Body of pancreas (tissue), 4 donors: ENCODE measurements around the gene NEB. TPM values are rescaled to one million over a fixed set of nuclear protein-coding genes. Genes with fewer than 3 reads are reported as not detected.

Experiments
- ATAC-seq: fragments of 150-250 bp; one replicate; pipeline ENCODE4 v1.9.1; 2016
- DNase-seq, 4 donors: peaks; one replicate each; pipeline ENCODE4 v3.0.0-alpha.2; 2019
- H3K27ac ChIP-seq, 4 donors: fragments of 200-600 bp; sonication (generic); 1 replicate in 3 of 4; 2 replicates in 1 of 4; pipeline versions ENCODE4 v1.5.1 to v1.6.1; 2016 to 2019; ENCODE audit warnings: mild to moderate bottlenecking in 1 of 4, mixed read lengths in 1 of 4, moderate library complexity in 1 of 4
- H3K27me3 ChIP-seq, 2 donors: fragments of 200-600 bp; sonication (generic); one replicate each; pipeline ENCODE4 v1.6.0; 2016; ENCODE audit warnings: mild to moderate bottlenecking in 1 of 2
- H3K36me3 ChIP-seq, 2 donors: fragments of 200-600 bp; sonication (generic); replicated peaks in 1 of 2; 2 replicates each; pipeline ENCODE4 v1.5.1; 2016; ENCODE audit warnings: low read depth in 2 of 2; ENCODE audit not compliant: insufficient read depth in 1 of 2
- H3K4me1 ChIP-seq: fragments of 200-600 bp; sonication (generic); one replicate; pipeline ENCODE4 v1.6.0; 2016
- H3K4me3 ChIP-seq, 2 donors: fragments of 200-600 bp; sonication (generic); 1 replicate in 1 of 2; 2 replicates in 1 of 2; pipeline ENCODE4 v1.5.1; 2016 to 2019
- H3K9me3 ChIP-seq, 3 donors: fragments of 200-600 bp; sonication (generic); 1 replicate in 2 of 3; 2 replicates in 1 of 3; pipeline ENCODE4 v1.5.1; 2016
- POLR2A ChIP-seq, 3 donors: fragments of 450-650 bp; IDR thresholded peaks; one replicate each; pipeline ENCODE4 v1.6.1; 2016; ENCODE audit warnings: antibody characterized with exemption in 3 of 3, mild to moderate bottlenecking in 2 of 3
- WGBS, 2 donors: methylation state at CpG; one replicate each; pipeline ENCODE4 v1.1.5; 2017; 5-methylcytosine and 5-hydroxymethylcytosine counted together
- intact Hi-C: fragments of 100-400 bp; cut with DNase I; formaldehyde crosslinking; loops from one replicate; pipeline ENCODE4 v1.15.1; 2023
- total RNA-seq, 2 donors: library from RNA; depleted of rRNA; stranded (reverse); fragments of >200 nt; gene quantifications; one replicate each; pipeline ENCODE4 v1.1.0, GENCODE V29; 2016
- TF ChIP-seq, protein P1 (sequence below), 7 experiments: fragments of 450-650 bp in 4 of 7; fragments of 200-600 bp in 3 of 7; sonication (generic) in 3 of 7; IDR thresholded peaks; one replicate each; pipeline ENCODE4 v1.5.1; 2016 to 2019; ENCODE audit warnings: antibody characterized with exemption in 7 of 7

The NEB gene
- total RNA-seq, 2 donors from 2014 or later = 2.3 to 3.9 TPM

DNA sequence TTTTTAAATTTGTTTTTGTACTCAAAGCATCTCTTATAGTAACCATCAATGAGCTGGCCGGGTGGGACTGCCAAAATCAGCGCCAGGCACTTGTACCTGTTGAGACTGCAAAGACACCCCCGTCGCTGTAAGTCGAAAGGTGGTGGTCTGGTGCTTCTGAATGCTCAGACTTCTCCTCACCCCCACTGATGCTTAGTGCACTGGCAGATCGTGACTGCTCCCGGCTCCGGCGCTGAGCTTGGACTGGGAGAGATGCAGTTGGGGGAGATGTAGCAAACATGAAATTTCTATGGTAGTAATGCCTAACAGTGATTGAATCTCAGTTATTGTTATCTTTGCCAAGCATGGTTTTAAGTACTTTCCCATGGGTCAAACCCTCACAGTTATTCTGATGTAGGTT lies 244.0 kb downstream of the NEB start:
- 98% methylated on average over 9 of the region's 9 CpGs for WGBS, 2 donors
- H3K4me1 ChIP-seq = no peaks in the 10 kb centered on the region
- no peaks in the 10 kb centered on the region for H3K27me3 ChIP-seq
- no peak overlapping the region for H3K4me3 ChIP-seq
- intact Hi-C loops = no loop called here
- DNase-seq (no peak), ATAC-seq (no peak)
- no peak overlapping the region for H3K27ac ChIP-seq
- H3K9me3 ChIP-seq = no peaks in the 10 kb centered on the region
- no peaks in the 10 kb centered on the region for H3K36me3 ChIP-seq
- TF ChIP-seq, protein P1, sequence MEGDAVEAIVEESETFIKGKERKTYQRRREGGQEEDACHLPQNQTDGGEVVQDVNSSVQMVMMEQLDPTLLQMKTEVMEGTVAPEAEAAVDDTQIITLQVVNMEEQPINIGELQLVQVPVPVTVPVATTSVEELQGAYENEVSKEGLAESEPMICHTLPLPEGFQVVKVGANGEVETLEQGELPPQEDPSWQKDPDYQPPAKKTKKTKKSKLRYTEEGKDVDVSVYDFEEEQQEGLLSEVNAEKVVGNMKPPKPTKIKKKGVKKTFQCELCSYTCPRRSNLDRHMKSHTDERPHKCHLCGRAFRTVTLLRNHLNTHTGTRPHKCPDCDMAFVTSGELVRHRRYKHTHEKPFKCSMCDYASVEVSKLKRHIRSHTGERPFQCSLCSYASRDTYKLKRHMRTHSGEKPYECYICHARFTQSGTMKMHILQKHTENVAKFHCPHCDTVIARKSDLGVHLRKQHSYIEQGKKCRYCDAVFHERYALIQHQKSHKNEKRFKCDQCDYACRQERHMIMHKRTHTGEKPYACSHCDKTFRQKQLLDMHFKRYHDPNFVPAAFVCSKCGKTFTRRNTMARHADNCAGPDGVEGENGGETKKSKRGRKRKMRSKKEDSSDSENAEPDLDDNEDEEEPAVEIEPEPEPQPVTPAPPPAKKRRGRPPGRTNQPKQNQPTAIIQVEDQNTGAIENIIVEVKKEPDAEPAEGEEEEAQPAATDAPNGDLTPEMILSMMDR (IDR thresholded peaks at IDR 0.05) = no peak
- TF ChIP-seq POLR2A (IDR thresholded peaks at IDR 0.05) = no peak

DNA sequence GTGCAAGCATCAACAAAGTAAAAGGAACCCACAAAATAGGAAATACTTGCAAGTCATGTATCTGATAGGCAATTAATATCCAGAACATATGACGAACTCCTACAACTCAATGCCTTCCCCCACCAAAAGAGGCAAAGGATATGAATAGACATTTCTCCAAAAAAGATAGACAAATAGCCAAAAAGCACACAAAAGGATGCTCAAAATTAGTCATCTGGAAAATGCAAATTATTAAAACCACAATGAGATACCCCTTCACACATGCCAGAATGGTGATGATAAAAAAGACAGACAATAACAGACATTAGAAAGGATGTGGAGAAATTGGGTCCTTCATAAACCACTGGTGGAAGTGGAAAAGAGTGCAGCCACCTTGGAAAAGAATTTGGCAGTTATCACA lies 248.2 kb downstream of the NEB start:
- no peaks in the 10 kb centered on the region for H3K4me1 ChIP-seq
- WGBS, 2 donors = 96% methylated on average over 1 of the region's 1 CpG
- no peaks in the 10 kb centered on the region for H3K27me3 ChIP-seq
- DNase-seq (no peak), ATAC-seq (no peak)
- intact Hi-C loops = no loop called here
- no peak overlapping the region for H3K4me3 ChIP-seq
- H3K36me3 ChIP-seq = peaks cover 0 to under 1% of the 10 kb centered on the region in 2 donors
- no peak for TF ChIP-seq POLR2A (IDR thresholded peaks at IDR 0.05)
- TF ChIP-seq, protein P1 (IDR thresholded peaks at IDR 0.05) = no peak
- no peak overlapping the region for H3K27ac ChIP-seq
- no peaks in the 10 kb centered on the region for H3K9me3 ChIP-seq

DNA sequence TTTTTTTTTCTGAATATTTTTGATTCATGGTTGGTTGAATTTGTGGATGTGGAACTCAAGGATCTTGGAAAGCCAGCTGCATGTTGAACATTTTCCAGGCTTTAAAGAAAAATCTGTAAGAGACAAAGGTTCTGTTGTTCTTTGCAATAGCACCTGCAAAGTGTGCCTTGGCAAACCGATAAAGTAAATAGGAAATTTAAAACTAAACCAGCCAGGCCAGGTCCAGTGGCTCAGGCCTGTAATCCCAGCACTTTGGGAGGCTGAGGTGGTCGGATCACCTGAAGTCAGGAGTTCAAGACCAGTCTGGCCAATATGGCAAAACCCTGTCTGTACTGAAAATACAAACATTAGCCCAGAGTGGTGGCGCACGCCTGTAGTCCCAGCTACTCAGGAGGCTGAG lies 250.2 kb downstream of the NEB start:
- no peak overlapping the region for H3K4me3 ChIP-seq
- intact Hi-C loops = no loop called here
- DNase-seq (peak in 2 of 4 donors; percentile 8 to 12), ATAC-seq (no peak)
- no peaks in the 10 kb centered on the region for H3K27me3 ChIP-seq
- peaks cover 0 to 2% of the 10 kb centered on the region in 2 donors for H3K36me3 ChIP-seq
- no peaks in the 10 kb centered on the region for H3K9me3 ChIP-seq
- no peaks in the 10 kb centered on the region for H3K4me1 ChIP-seq
- TF ChIP-seq POLR2A (IDR thresholded peaks at IDR 0.05) = no peak
- TF ChIP-seq, protein P1 (IDR thresholded peaks at IDR 0.05) = no peak
- no peak overlapping the region for H3K27ac ChIP-seq
- WGBS, 2 donors = 66 to 70% methylated on average over 4 of the region's 4 CpGs

DNA sequence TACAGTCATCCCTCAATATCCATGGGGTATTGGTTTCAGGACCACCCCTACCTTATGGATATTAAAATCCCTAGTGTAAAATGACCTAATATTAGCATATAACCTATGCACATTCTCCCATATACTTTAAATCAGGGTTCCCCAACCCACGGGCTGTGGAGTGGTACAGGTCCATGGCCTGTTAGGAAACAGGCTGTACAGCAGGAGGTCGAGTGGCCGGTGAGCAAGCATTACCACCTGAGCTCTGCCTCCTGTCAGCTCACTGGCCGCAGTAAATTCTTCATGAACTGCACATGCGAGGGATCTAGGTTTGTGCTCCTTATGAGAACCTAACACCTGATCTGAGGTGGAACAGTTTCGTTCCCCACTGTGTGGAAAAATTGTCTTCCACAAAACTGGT lies 250.7 kb downstream of the NEB start:
- ATAC-seq (no peak), DNase-seq (no peak)
- H3K4me3 ChIP-seq = no peak overlapping the region
- intact Hi-C loops = no loop called here
- H3K4me1 ChIP-seq = no peaks in the 10 kb centered on the region
- no peak overlapping the region for H3K27ac ChIP-seq
- H3K36me3 ChIP-seq = peaks cover 0 to 2% of the 10 kb centered on the region in 2 donors
- WGBS, 2 donors = 54 to 92% methylated on average over 6 of the region's 6 CpGs
- no peaks in the 10 kb centered on the region for H3K27me3 ChIP-seq
- H3K9me3 ChIP-seq = no peaks in the 10 kb centered on the region
- TF ChIP-seq POLR2A (IDR thresholded peaks at IDR 0.05) = no peak

DNA sequence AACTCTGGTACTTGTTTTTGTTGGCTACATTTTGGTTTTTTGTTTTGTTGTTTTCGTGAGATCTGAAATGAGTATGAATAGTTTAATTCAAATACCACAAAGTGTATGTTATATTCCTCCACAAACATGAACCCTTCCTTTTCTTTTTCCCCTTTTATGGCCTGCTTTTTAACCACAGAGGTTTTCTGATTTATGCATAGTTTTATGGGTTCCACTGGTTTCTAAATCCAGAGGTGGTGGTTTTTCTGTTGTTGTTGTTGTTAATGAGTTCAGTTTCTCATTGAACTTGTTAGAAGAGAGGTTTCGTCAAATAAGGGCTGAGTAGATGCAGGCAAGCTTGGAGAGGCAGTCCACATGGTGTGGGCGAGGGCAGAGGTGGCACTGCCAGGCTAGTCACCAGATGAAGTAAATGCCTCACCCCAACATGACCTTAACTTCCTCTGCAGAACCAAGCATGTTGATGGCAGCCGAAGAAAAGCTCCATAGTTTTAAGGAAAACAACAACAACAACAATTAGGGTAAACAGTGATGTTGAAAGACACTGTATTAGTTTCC lies 252.0 kb downstream of the NEB start:
- DNase-seq = no peak
- Histone ChIP-seq H3K4me3 (no peak overlapping the region), H3K36me3 (peaks cover 0 to 2% of the 10 kb centered on the region in 2 donors), H3K9me3 (no peaks in the 10 kb centered on the region), H3K27ac (no peak overlapping the region), H3K4me1 (no peaks in the 10 kb centered on the region), H3K27me3 (no peaks in the 10 kb centered on the region)
- no peak for ATAC-seq
- intact Hi-C loops = no loop called here
- 78 to 95% methylated on average over 4 of the region's 4 CpGs for WGBS, 2 donors
- no peak for TF ChIP-seq POLR2A (IDR thresholded peaks at IDR 0.05)
- TF ChIP-seq, protein P1 (IDR thresholded peaks at IDR 0.05) = no peak
